ENCODE measurements around the gene GPR45. TPM values are rescaled to one million over a fixed set of nuclear protein-coding genes. Genes with fewer than 3 reads are reported as not detected.

GPR45 gene
- total RNA-seq, 1 donor from 2014 or later: not detected

GRCh38 chr2:105254531-105255210 is 13.1 kb downstream of the GPR45 start:
- intact Hi-C loops (cut with DNase I): no loop called here
- no peak for DNase-seq (ENCODE audit: extremely low spot score in 2 of 2)
- Histone ChIP-seq H3K4me3 (no peak overlapping the region), H3K27me3 (no peaks in the 10 kb centered on the region), H3K9me3 (no peaks in the 10 kb centered on the region), H3K36me3 (no peaks in the 10 kb centered on the region), H3K4me1 (no peaks in the 10 kb centered on the region), H3K27ac (no peak overlapping the region)
- TF ChIP-seq POLR2A (IDR thresholded peaks at IDR 0.05) (no peak), POLR2AphosphoS5 (IDR thresholded peaks at IDR 0.05; ENCODE audit: insufficient read depth in 1 of 2, low read depth in 1 of 2) (no peak), CTCF (IDR thresholded peaks at IDR 0.05) (no peak)

- no peak for DNase-seq (ENCODE audit: extremely low spot score in 2 of 2)
- intact Hi-C loops (cut with DNase I): no loop called here
- TF ChIP-seq POLR2AphosphoS5 (IDR thresholded peaks at IDR 0.05; ENCODE audit: insufficient read depth in 1 of 2, low read depth in 1 of 2): no peak
- TF ChIP-seq CTCF (IDR thresholded peaks at IDR 0.05): no peak
- TF ChIP-seq POLR2A (IDR thresholded peaks at IDR 0.05): no peak
Measured at GRCh38 chr2:105255979-105256378, 14.4 kb downstream of the GPR45 start.

GRCh38 chr2:105256431-105257047 is 15.0 kb downstream of the GPR45 start:
- H3K4me1 ChIP-seq: no peaks in the 10 kb centered on the region
- TF ChIP-seq POLR2AphosphoS5 (IDR thresholded peaks at IDR 0.05; ENCODE audit: insufficient read depth in 1 of 2, low read depth in 1 of 2) (no peak), CTCF (IDR thresholded peaks at IDR 0.05) (no peak), POLR2A (IDR thresholded peaks at IDR 0.05) (no peak)
- no peak overlapping the region for H3K4me3 ChIP-seq
- H3K9me3 ChIP-seq: no peaks in the 10 kb centered on the region
- DNase-seq (ENCODE audit: extremely low spot score in 2 of 2): no peak
- no peaks in the 10 kb centered on the region for H3K27me3 ChIP-seq
- intact Hi-C loops (cut with DNase I): no loop called here
- no peaks in the 10 kb centered on the region for H3K36me3 ChIP-seq
- no peak overlapping the region for H3K27ac ChIP-seq

More at GRCh38 chr2:105255979-105256378, 14.4 kb downstream of the GPR45 start:
- H3K9me3 ChIP-seq: no peaks in the 10 kb centered on the region
- no peaks in the 10 kb centered on the region for H3K36me3 ChIP-seq
- no peak overlapping the region for H3K4me3 ChIP-seq
- H3K27me3 ChIP-seq: no peaks in the 10 kb centered on the region
- H3K4me1 ChIP-seq: no peaks in the 10 kb centered on the region
- no peak overlapping the region for H3K27ac ChIP-seq

GRCh38 chr2:105257981-105258380 is 16.4 kb downstream of the GPR45 start:
- no peak for DNase-seq (ENCODE audit: extremely low spot score in 2 of 2)
- no peaks in the 10 kb centered on the region for H3K27me3 ChIP-seq
- intact Hi-C loops (cut with DNase I): no loop called here
- no peaks in the 10 kb centered on the region for H3K9me3 ChIP-seq
- no peaks in the 10 kb centered on the region for H3K36me3 ChIP-seq
- H3K4me1 ChIP-seq: no peaks in the 10 kb centered on the region
- no peak for TF ChIP-seq CTCF (IDR thresholded peaks at IDR 0.05)
- TF ChIP-seq POLR2AphosphoS5 (IDR thresholded peaks at IDR 0.05; ENCODE audit: insufficient read depth in 1 of 2, low read depth in 1 of 2): no peak
- TF ChIP-seq POLR2A (IDR thresholded peaks at IDR 0.05): no peak
- H3K27ac ChIP-seq: no peak overlapping the region
- H3K4me3 ChIP-seq: no peak overlapping the region

- Histone ChIP-seq H3K36me3 (no peaks in the 10 kb centered on the region), H3K9me3 (no peaks in the 10 kb centered on the region), H3K27ac (no peak overlapping the region), H3K4me1 (no peaks in the 10 kb centered on the region), H3K4me3 (no peak overlapping the region), H3K27me3 (no peaks in the 10 kb centered on the region)
- TF ChIP-seq CTCF (IDR thresholded peaks at IDR 0.05) (no peak), POLR2A (IDR thresholded peaks at IDR 0.05) (no peak), POLR2AphosphoS5 (IDR thresholded peaks at IDR 0.05; ENCODE audit: insufficient read depth in 1 of 2, low read depth in 1 of 2) (no peak)
- intact Hi-C loops (cut with DNase I): no loop called here
- no peak for DNase-seq (ENCODE audit: extremely low spot score in 2 of 2)
Measured at GRCh38 chr2:105258835-105259350, 17.4 kb downstream of the GPR45 start.
